H9 (cell line): ENCODE data around the gene ZNF428. TPM values are rescaled to one million over a fixed set of nuclear protein-coding genes. Genes with fewer than 3 reads are reported as not detected.

Experiments
- DNase-seq: peaks from one replicate; pipeline ENCODE4 v3.0.0-alpha.2; 2017
- H2AFZ ChIP-seq: one replicate; pipeline ENCODE4 v1.6.1; 2013; ENCODE audit warnings: mild to moderate bottlenecking, low read length, control low read depth, moderate library complexity
- H2AK5ac ChIP-seq: 2 replicates; pipeline ENCODE4 v1.6.1; 2013; ENCODE audit warnings: low read length, control low read depth, mixed read lengths; ENCODE audit not compliant: insufficient read length
- H2BK120ac ChIP-seq: one replicate; pipeline ENCODE4 v1.6.1; 2013; ENCODE audit warnings: low read depth, mild to moderate bottlenecking, low read length, control low read depth, inconsistent platforms; ENCODE audit not compliant: poor library complexity, severe bottlenecking
- H2BK12ac ChIP-seq: 2 replicates; pipeline ENCODE4 v1.6.1; 2013; ENCODE audit warnings: low read length, control low read depth, mixed read lengths, low read depth; ENCODE audit not compliant: insufficient read length
- H2BK15ac ChIP-seq: 2 replicates; pipeline ENCODE4 v1.6.1; 2013; ENCODE audit warnings: low read depth, low read length, control low read depth
- H2BK20ac ChIP-seq: one replicate; pipeline ENCODE4 v1.6.1; 2013; ENCODE audit warnings: low read depth, mild to moderate bottlenecking, low read length, control low read depth, inconsistent platforms; ENCODE audit not compliant: poor library complexity, severe bottlenecking
- H2BK5ac ChIP-seq: 2 replicates; pipeline ENCODE4 v1.6.1; 2013; ENCODE audit warnings: low read length, control low read depth, mixed read lengths; ENCODE audit not compliant: insufficient read length
- H3K14ac ChIP-seq: 2 replicates; pipeline ENCODE4 v1.6.1; 2013; ENCODE audit warnings: low read length, control low read depth; ENCODE audit not compliant: insufficient read depth
- H3K18ac ChIP-seq: 2 replicates; pipeline ENCODE4 v1.6.1; 2013; ENCODE audit warnings: low read depth, mild to moderate bottlenecking, mixed read lengths, low read length, control low read depth; ENCODE audit not compliant: insufficient read length
- H3K23ac ChIP-seq: 2 replicates; pipeline ENCODE4 v1.6.1; 2013; ENCODE audit warnings: low read length, control low read depth, mixed read lengths, low read depth; ENCODE audit not compliant: insufficient read length
- H3K23me2 ChIP-seq: 2 replicates; pipeline ENCODE4 v1.6.1; 2013; ENCODE audit warnings: low read depth, mild to moderate bottlenecking, mixed read lengths, low read length, control low read depth; ENCODE audit not compliant: insufficient read length, poor library complexity, severe bottlenecking
- H3K27ac ChIP-seq: 2 replicates; pipeline ENCODE4 v1.5.1; 2013; ENCODE audit warnings: low read length, control low read depth, mixed read lengths, low read depth; ENCODE audit not compliant: insufficient read length
- H3K27me3 ChIP-seq: 2 replicates; pipeline ENCODE4 v1.6.1; 2013; ENCODE audit warnings: low read length, control low read depth, inconsistent platforms; ENCODE audit not compliant: insufficient read depth
- H3K4ac ChIP-seq: 2 replicates; pipeline ENCODE4 v1.6.1; 2013; ENCODE audit warnings: low read depth, mild to moderate bottlenecking, control low read depth, inconsistent platforms, low read length, moderate library complexity
- H3K4me1 ChIP-seq: 2 replicates; pipeline ENCODE4 v1.6.1; 2013; ENCODE audit warnings: low read length, control low read depth, inconsistent platforms; ENCODE audit not compliant: insufficient read depth
- H3K4me2 ChIP-seq: 2 replicates; pipeline ENCODE4 v1.6.1; 2013; ENCODE audit warnings: low read length, control low read depth, mixed read lengths; ENCODE audit not compliant: insufficient read length, insufficient read depth
- H3K56ac ChIP-seq: 2 replicates; pipeline ENCODE4 v1.6.1; 2013; ENCODE audit warnings: low read depth, mild to moderate bottlenecking, mixed read lengths, low read length, control low read depth; ENCODE audit not compliant: insufficient read length
- H3K79me1 ChIP-seq: 2 replicates; pipeline ENCODE4 v1.6.1; 2013; ENCODE audit warnings: low read depth, mild to moderate bottlenecking, moderate library complexity, low read length, control low read depth, inconsistent platforms; ENCODE audit not compliant: insufficient read depth, poor library complexity, severe bottlenecking
- H3K79me2 ChIP-seq: 2 replicates; pipeline ENCODE4 v1.6.1; 2013; ENCODE audit warnings: low read length, control low read depth, inconsistent platforms; ENCODE audit not compliant: insufficient read depth
- H3K9ac ChIP-seq: 2 replicates; pipeline ENCODE4 v1.6.1; 2013; ENCODE audit warnings: low read length, control low read depth, mixed read lengths; ENCODE audit not compliant: insufficient read length; ENCODE audit errors: extremely low read depth
- H3K9me3 ChIP-seq: one replicate; pipeline ENCODE4 v1.6.1; 2013; ENCODE audit warnings: low read depth, low read length, inconsistent platforms; ENCODE audit not compliant: control insufficient read depth
- H3T11ph ChIP-seq: one replicate; pipeline ENCODE4 v1.6.1; 2013; ENCODE audit warnings: mild to moderate bottlenecking, low read length, control low read depth, inconsistent platforms
- H4K20me1 ChIP-seq: one replicate; pipeline ENCODE4 v1.6.1; 2013; ENCODE audit not compliant: control insufficient read depth, insufficient read length, insufficient read depth
- H4K5ac ChIP-seq: 2 replicates; pipeline ENCODE4 v1.6.1; 2013; ENCODE audit warnings: low read depth, mild to moderate bottlenecking, mixed read lengths, low read length, control low read depth; ENCODE audit not compliant: insufficient read length
- H4K8ac ChIP-seq: replicated peaks from 2 replicates; pipeline ENCODE4 v1.6.1; 2013; ENCODE audit warnings: low read length, control low read depth, mixed read lengths, low read depth; ENCODE audit not compliant: insufficient read length
- H4K91ac ChIP-seq: 2 replicates; pipeline ENCODE4 v1.6.1; 2013; ENCODE audit warnings: low read depth, mild to moderate bottlenecking, moderate library complexity, mixed read lengths, low read length, control low read depth; ENCODE audit not compliant: insufficient read length
- H3K27ac Mint-ChIP-seq, 3 experiments: 2 replicates in 2 of 3; 3 replicates in 1 of 3; pipeline ENCODE4 v1.8.0; 2020 to 2021; ENCODE audit warnings: mixed read lengths in 3 of 3, mild to moderate bottlenecking in 1 of 3, moderate library complexity in 1 of 3
- H3K27me3 Mint-ChIP-seq: 2 replicates; pipeline ENCODE4 v1.8.0; 2021; ENCODE audit warnings: low read depth, mild to moderate bottlenecking, moderate library complexity, mixed read lengths
- H3K36me3 Mint-ChIP-seq, 3 experiments: 2 replicates in 2 of 3; 3 replicates in 1 of 3; pipeline ENCODE4 v1.8.0; 2020 to 2021; ENCODE audit warnings: low read depth in 3 of 3, mixed read lengths in 3 of 3; ENCODE audit not compliant: insufficient read depth in 1 of 3
- H3K4me1 Mint-ChIP-seq, 2 experiments: 2 replicates each; pipeline ENCODE4 v1.8.0; 2020; ENCODE audit warnings: mixed read lengths in 2 of 2
- H3K4me3 Mint-ChIP-seq, 2 experiments: 2 replicates in 1 of 2; 3 replicates in 1 of 2; pipeline ENCODE4 v1.8.0; 2020 to 2021; ENCODE audit warnings: mild to moderate bottlenecking in 2 of 2, mixed read lengths in 2 of 2, moderate library complexity in 1 of 2
- H3K9me3 Mint-ChIP-seq, 2 experiments: 2 replicates in 1 of 2; 3 replicates in 1 of 2; pipeline ENCODE4 v1.8.0; 2020; ENCODE audit warnings: mild to moderate bottlenecking in 2 of 2, mixed read lengths in 2 of 2, moderate library complexity in 1 of 2
- WGBS: extraction: QIAGEN DNeasy Blood & Tissue Kit; methylation state at CpG from one replicate; pipeline ENCODE4 v1.1.7; 2013; ENCODE audit warnings: missing lambda C conversion rate, low lambda C conversion rate, mixed read lengths; ENCODE audit not compliant: insufficient read length; ENCODE audit errors: extremely low coverage; 5-methylcytosine and 5-hydroxymethylcytosine counted together
- total RNA-seq: library from RNA; stranded (reverse); gene quantifications from 2 replicates; pipeline ENCODE4 v1.2.1, GENCODE V29; 2021
- TF ChIP-seq, protein P1 (sequence below): fragments of 200-600 bp; sonication (generic); conservative IDR thresholded peaks from 3 replicates; pipeline ENCODE4 v1.8.0; 2021; ENCODE audit warnings: antibody characterized with exemption, mild to moderate bottlenecking

The ZNF428 gene
- total RNA-seq, 1 experiment from 2014 or later, result 30.3 TPM

DNA sequence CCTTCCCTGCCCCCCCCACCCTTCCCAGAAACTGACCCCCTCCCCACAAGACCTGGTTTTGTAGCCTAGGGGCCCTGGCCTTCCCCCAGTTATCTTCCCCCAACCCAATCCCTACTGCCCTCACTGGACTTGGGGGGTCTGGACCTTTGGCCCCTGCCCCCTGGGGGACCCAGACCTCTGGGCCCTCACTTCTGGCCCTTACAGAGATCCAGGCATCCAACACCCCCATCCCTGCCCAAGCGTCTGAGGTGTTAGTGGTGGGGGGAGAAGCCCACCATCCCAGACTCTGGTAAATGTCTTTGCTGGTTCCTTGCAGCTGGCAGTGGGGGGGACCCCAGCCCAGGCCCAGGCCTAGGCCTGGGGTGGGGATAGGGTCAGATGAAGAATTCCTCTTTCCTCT is 3.5 kb upstream of the ZNF428 start:
- Histone ChIP-seq H2BK5ac (no peak overlapping the region), H3K4me2 (no peak overlapping the region), H3K4me1 (no peaks in the 10 kb centered on the region; the same call in none of the 2 replicates), H3K18ac (no peak overlapping the region), H3T11ph (no peak overlapping the region), H2AFZ (no peak overlapping the region), H3K79me1 (no peaks in the 10 kb centered on the region), H3K4ac (no peak overlapping the region), H3K23ac (no peak overlapping the region), H2BK120ac (no peak overlapping the region), H3K79me2 (no peaks in the 10 kb centered on the region), H4K20me1 (no peaks in the 10 kb centered on the region), H3K23me2 (peaks cover 14% of the 10 kb centered on the region), H2AK5ac (no peak overlapping the region), H3K14ac (no peak overlapping the region), H3K9ac (no peak overlapping the region), H3K27me3 (no peaks in the 10 kb centered on the region), H2BK15ac (no peak overlapping the region), H4K91ac (no peak overlapping the region), H2BK20ac (no peak overlapping the region), H3K56ac (no peak overlapping the region), H2BK12ac (no peak overlapping the region), H4K5ac (no peak overlapping the region), H4K8ac (no peak overlapping the region), H3K9me3 (no peaks in the 10 kb centered on the region), H3K27ac (no peak overlapping the region)
- Mint-ChIP-seq H3K4me3 (no peak overlapping the region), H3K27me3 (peaks cover 14% of the 10 kb centered on the region), H3K36me3 (peaks cover 11 to 31% (median 13%) of the 10 kb centered on the region in 3 experiments; a peak in 6 of 7 replicates), H3K9me3 (no peaks in the 10 kb centered on the region; a peak in 1 of 5 replicates), H3K27ac (peak overlapping the region in 2 of 3 experiments; percentile 35 to 59; a peak in 2 of 7 replicates), H3K4me1 (peaks cover 25 to 40% of the 10 kb centered on the region in 2 experiments)
- TF ChIP-seq, protein P1, sequence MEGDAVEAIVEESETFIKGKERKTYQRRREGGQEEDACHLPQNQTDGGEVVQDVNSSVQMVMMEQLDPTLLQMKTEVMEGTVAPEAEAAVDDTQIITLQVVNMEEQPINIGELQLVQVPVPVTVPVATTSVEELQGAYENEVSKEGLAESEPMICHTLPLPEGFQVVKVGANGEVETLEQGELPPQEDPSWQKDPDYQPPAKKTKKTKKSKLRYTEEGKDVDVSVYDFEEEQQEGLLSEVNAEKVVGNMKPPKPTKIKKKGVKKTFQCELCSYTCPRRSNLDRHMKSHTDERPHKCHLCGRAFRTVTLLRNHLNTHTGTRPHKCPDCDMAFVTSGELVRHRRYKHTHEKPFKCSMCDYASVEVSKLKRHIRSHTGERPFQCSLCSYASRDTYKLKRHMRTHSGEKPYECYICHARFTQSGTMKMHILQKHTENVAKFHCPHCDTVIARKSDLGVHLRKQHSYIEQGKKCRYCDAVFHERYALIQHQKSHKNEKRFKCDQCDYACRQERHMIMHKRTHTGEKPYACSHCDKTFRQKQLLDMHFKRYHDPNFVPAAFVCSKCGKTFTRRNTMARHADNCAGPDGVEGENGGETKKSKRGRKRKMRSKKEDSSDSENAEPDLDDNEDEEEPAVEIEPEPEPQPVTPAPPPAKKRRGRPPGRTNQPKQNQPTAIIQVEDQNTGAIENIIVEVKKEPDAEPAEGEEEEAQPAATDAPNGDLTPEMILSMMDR, result no peak
- no peak for DNase-seq
- no CpG with 5 or more reads among the region's 1 CpG for WGBS
